HG02973 (cell line): ENCODE results near the gene PGAP6.
"Not testable (repeated sequence)": the region's sequence is repeated elsewhere in the genome, so short reads cannot be mapped to it uniquely, and the experiment has no call there.

Source experiments
- ATAC-seq: cut with Tn5 transposase; IDR thresholded peaks from one replicate; pipeline ENCODE4 v1.9.1; 2021; ENCODE audit warnings: moderate library complexity; ENCODE audit not compliant: unreplicated experiment

Gene PGAP6, protein sequence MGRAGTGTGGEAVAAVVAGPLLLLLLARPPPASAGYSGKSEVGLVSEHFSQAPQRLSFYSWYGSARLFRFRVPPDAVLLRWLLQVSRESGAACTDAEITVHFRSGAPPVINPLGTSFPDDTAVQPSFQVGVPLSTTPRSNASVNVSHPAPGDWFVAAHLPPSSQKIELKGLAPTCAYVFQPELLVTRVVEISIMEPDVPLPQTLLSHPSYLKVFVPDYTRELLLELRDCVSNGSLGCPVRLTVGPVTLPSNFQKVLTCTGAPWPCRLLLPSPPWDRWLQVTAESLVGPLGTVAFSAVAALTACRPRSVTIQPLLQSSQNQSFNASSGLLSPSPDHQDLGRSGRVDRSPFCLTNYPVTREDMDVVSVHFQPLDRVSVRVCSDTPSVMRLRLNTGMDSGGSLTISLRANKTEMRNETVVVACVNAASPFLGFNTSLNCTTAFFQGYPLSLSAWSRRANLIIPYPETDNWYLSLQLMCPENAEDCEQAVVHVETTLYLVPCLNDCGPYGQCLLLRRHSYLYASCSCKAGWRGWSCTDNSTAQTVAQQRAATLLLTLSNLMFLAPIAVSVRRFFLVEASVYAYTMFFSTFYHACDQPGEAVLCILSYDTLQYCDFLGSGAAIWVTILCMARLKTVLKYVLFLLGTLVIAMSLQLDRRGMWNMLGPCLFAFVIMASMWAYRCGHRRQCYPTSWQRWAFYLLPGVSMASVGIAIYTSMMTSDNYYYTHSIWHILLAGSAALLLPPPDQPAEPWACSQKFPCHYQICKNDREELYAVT

DNA sequence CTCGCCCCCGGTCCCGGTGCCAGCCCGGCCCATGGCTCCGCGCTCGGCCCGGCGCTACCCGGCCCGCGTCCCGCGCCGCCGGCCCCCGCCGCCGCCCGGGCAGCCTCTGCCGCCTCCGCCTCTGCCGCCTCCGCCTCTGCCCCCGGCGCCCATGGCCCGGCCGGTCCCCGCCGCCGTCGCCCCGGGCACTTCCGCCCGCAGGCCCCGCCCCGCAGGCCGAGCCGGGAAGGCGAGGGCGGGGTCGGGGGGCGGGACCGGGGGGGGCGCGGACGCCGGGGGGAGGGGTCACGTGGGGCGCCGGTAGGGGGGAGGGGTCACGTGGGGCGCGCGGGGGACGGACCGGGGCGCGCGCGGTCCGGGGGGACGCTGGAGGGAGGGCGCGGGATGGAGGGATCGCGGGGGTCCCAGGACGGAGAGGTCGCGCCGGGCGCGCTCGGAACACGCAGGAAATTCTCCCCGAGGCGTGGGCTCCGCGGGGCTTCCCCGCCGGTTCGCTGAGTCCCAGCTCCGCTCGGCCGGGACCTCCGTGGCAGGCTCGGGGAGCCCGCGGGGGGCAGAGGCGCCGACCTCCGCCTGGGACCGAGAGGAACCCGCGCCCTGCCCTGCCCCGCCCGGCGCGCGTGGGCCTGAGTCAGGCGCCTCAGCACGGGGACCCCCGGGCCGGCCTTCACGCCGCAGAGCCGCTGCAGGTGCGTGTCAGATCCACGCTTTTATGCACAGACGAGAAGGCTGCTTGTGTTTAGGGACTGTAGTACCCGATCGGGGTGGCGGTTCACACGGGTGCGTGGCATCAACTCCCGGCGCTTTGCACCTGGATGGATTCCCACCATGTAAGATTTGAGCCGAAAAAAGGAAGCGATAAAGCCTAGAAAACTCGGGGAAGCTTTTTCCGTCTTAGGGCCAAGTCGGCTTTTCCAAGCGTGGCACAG, at the start of gene PGAP6:
Gene PGAP6, minus strand, starts transcription at position 190 of the 929 bp plus-strand sequence. Its CDS starts 157 bp downstream, at position 33.
- ATAC-seq = no peak

DNA sequence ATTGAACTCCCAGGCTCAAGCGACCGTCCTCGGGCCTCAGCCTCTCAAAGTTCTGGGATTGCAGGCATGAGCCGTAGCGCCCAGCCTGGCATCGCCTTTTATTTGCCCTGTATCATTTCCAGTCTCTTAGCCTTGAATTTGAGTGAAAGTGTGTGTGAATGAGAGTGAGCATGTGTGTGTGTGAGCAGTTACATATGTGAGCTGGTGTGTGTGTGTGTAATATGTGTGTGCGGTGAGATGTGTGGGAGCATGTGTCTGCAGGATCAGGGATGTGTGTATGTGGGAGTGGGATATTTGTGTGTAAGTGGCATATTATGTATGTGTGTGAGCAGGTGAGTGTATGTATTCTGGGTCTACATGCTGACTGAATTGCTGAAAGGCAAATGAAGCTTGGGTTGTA, 49.1 kb upstream of the PGAP6 start:
- ATAC-seq = no peak

DNA sequence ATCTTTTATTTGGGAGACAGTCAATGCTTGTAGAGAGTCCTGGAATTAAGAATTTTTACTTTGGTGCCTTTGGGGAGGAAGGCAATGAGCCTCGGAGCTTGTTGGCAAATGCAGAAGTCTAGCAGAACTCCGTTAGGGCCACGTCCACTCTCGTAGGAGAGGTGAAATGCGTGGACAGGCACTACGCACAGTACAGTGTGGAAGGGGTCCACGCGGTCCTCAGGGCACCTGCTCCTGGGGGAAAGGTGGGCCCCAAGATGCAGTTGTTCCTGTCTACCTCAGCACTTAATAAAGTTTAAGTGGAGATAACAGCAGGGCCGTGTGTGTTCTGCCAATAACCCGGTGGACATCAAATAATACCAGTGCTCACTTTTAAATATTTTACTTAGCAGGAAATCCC, 45.5 kb upstream of the PGAP6 start:
- ATAC-seq = no peak

DNA sequence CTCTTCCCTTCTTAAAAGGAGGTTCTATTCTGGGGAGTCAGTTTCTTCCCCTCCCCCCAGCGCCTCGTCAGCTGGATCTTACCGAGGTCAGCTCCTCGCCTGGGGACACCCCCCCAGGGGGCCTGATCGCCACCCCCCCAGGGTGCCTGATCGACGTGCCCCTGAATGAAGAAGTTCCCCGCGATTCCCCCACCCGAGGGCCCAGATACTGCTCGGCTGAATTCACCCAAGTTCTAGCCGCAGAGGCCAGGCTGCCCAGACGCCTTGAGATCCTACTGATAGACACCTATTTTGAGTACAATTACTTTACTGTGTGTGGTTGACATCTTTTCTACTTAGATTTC, 45.1 kb upstream of the PGAP6 start:
- no peak for ATAC-seq

DNA sequence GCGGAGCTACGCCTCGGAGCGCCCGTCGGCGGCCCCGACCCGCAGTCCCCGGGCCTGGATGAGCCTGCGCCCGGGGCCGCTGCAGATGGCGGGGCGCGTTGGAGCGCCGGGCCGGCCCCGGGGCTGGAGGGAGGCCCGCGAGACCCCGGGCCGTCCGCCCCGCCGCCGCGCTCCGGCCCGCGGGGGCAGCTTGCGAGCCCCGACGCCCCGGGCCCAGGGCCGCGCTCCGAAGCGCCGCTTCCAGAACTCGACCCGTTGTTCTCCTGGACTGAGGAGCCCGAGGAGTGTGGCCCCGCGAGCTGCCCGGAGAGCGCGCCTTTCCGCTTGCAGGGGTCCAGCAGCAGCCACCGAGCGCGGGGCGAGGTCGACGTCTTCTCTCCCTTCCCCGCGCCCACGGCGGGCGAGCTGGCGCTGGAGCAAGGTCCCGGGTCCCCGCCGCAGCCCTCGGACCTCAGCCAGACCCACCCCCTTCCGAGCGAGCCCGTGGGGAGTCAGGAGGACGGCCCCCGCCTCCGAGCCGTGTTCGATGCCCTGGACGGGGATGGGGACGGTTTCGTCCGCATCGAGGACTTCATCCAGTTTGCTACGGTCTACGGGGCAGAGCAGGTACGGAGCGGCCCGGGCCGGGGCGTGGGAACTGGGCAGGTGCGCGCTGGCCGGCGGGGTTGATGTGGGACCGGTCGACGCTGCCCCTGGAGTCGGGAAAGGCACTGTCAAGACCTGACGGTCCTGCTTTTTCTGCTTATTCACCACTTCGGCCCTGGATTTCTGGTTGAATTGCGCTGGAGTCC, 44.5 kb upstream of the PGAP6 start:
- ATAC-seq = no peak

DNA sequence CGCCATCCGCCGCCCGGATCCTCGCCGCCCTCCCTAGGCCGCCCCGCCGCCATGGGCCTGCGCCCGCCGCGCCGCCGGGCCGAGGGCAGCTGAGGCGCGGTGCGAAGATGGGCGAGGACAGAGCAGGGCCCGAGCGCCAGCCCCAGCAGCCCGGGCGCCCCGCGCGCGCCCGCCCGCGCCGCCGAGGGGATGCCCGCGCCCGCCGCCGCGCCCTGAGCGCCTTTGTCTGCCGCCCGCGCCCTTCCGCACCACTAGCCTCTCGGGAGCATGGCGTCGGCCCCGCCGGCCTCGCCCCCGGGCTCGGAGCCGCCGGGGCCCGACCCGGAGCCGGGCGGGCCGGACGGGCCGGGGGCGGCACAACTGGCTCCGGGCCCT, 43.9 kb upstream of the PGAP6 start:
- ATAC-seq = peak; percentile 33

DNA sequence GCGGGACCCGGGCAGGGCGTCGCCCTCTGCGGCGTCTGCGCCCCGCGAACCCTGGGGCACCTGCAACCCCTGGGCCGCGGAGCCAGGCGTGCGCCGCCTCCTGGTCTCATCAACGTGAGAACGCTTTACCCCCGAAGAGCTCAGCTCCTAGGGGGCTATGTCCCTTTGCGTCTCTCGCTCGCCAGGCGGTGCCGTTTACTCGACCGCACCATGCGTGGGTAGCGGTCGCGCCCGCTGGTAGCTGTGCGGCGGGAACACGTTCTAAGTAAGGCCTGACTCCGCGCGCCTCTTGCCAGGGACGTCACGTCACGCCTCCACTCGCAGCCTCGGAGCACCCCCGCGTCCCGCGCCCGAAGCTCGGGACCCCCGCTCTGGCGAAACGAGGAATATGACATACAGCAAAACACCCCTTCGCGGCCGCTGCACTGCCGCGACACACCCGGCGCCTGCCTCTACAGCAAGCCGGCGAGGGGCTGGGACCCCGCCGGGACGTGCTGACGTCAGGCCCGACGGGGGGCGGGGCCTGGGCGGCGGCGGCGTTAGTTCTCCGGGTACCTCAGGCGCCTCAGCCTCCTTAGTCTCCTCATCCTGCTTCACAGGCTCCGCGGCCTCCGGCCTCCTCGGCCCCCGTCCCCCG, 43.4 kb upstream of the PGAP6 start, which contains the start of gene RAB11FIP3:
Gene RAB11FIP3, plus strand, starts transcription at position 568 of the 637 bp plus-strand sequence. CDS start 358 bp downstream, outside the sequence.
- ATAC-seq = peak; percentile 81

DNA sequence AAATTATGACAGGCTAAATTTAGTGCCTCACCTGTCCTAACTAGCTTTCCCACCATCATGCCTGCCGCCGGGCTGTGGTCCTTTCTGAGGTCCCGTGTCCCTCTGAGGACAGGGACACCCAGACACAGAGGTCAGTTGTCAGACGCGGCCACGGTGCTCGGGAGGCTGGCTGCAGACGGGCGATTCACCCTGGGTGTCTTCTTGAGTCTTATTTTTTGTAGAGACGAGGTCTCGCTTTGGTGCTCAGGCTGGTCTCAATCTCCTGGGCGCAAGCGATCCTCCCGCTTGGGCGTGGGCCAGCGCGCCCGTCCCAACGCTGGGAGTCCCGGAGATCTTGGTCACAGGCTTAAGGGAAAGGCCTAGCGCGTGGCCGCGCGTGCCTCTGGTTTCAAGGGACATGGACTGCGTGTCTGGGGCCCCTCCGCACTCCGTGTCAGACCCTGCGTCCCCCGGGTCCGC, 42.9 kb upstream of the PGAP6 start:
- no peak for ATAC-seq

DNA sequence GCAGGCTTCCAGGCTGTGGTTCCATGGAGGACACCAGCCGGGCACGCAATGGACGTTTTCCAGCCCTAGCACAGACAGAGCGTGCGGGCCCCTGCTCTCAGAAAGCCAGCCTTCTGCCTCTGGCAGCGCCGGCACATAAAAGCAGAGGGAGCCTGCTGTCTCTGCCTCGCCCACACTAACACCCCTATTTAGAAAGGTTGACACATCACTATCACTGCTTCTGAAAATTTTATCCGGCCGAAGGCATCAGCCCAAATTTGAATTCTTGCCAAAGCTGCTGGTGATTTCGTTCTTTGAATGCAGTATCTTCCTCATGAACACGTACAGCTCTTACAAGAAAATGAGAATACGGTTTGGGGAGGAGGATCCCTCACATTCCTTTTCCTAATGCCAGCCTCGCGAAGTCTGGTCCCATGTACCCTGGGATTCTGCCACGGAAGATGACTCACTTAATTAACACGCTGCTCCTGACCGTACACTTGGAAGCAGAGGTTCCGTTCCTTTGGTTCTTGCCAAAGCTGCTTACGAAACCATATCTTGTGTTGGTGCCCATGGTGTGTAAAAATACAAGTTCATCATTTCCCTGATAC, 42.4 kb upstream of the PGAP6 start:
- ATAC-seq = no peak

DNA sequence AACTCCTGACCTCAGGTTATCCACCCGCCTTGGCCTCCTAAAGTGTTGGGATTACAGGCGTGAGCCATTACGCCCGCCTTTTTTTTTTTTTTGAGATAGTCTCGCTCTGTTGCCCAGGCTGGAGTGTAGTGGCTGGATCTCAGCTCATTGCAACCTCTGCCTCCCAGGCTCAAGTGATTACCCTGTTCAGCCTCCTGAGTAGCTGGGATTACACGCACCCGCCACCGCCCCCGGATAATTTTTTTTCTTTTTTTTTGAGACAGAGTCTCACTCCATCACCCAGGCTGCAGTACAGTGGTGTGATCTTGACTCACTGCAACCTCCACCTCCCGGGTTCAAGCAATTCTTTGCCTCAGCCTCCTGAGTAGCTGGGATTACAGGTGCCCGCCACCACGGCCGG, 40.4 kb upstream of the PGAP6 start:
- not testable (repeated sequence) for ATAC-seq

DNA sequence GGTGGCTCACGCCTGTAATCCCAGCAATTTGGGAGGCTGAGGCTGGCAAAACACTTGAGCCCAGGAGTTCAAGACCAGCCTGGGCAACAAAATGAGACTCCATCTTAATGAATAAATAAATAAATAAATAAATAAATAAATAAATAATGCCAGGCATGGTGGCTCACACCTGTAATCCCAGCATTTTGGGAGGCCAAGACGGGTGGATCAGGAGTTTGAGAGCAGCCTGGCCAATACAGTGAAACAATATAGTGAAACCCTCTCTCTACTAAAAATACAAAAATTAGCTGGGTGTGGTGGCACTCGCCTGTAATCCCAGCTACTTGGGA, 33.4 kb upstream of the PGAP6 start:
- not testable (repeated sequence) for ATAC-seq

DNA sequence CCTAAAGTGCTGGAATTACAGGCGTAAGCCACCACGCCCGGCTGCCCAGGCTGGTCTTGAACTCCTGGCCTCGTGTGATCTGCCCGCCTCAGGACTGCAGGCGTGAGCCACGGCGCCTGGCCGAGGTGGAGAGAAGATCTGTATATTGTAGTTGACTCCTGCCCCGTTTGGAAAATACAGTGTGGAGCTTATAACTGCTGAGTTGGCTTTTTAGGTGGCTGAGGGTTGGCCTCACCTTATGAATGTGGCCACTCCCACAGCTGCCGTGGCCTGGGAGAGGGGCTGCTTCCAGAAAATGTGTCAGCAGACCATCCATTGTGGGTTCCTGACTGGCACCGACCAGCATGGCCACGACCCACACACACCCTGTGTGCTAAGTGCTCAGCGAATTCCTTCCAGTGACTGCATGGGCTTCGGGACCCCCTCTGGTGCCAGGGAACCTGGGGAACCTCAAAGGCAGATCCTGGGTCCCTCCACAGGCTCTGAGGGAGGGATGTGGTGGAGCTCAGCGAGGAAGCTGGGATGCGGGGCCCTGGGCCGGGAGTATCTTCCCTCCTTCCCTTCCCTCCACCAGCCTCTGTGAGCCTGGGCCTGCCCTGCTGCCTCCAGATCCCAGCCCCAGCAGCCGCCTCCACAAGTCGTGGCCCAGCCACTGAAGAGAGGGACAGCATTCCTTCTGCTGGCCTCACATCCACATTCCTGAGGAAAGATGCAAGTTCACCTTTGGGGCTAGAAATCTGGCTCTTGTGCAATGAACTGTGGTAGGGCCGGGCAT, 32.8 kb upstream of the PGAP6 start:
- ATAC-seq = no peak

DNA sequence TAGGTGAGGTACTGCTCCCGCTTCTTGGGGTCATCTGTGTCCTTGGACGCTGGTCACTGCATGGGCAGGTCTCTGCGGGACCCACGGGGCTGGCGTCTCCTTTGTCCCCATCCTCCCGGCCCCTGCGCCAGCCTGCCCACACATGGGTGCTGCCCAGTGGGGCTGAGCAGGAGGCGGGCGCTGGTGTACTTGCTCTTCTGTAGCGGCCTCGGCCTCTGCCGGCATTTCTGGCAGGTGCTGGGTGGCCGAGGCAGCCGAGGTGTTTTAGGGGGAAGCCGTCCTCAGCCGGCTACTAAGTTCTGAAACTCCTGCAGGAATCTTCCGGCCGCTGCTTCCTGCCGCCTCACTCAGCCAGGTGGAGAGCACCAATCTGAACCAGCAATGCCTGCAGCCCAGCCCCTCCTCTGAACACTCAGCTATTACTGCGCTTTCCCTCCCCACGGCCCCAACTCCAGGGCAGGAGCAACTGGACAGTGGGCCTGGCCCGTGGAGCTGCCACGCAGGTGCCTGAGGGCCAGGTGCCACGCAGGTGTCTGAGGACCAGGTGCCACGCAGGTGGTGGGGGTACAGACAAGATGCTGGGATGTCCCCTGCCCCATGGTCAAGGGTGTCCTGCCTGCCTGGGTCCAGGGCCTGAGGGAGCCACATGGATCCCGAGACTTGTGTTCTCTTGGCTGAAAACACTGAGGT, 29.9 kb upstream of the PGAP6 start:
- no peak for ATAC-seq

DNA sequence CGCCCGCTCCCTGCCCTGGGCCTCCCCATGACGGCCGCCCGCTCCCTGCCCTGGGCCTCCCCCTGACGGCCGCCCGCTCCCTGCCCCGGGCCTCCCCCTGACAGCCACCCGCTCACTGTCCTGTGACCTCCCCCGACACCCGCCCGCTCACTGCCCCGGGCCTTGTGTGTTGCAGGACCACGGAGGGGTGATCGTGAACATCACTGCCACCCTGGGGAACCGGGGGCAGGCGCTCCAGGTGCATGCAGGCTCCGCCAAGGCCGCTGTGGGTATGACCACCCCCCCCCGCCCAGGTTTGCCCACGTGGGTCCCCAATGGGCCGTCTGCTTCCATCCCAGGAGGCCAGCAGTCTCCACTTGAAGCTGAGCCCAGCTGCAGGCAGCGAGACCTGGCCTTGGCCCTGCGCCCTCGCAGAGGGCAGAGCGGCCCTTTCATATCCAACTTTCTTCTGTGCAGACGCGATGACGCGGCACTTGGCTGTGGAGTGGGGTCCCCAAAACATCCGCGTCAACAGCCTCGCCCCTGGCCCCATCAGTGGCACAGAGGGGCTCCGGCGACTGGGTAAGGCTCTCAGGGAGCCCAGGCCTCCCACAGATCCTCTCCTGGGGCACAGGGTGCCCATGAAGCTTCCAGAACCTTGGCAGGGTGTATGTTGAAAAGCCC, 28.9 kb upstream of the PGAP6 start:
- ATAC-seq = no peak

DNA sequence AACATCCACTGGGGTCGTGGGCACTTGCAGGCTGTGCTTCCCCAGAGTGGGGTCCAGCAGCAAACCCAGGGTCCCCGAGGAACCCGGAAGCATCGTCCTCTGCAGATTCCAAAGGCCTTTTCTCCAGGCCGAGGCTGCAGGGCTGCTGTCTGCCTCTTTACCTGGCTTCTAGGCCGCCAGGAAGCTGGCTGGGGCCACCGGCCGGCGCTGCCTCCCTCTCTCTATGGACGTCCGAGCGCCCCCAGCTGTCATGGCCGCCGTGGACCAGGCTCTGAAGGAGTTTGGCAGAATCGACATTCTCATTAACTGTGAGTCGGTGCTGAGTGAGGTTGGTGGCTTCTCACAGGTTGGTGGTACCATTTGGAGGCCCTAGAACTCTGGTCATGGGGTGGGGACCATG, 25.5 kb upstream of the PGAP6 start:
- no peak for ATAC-seq

DNA sequence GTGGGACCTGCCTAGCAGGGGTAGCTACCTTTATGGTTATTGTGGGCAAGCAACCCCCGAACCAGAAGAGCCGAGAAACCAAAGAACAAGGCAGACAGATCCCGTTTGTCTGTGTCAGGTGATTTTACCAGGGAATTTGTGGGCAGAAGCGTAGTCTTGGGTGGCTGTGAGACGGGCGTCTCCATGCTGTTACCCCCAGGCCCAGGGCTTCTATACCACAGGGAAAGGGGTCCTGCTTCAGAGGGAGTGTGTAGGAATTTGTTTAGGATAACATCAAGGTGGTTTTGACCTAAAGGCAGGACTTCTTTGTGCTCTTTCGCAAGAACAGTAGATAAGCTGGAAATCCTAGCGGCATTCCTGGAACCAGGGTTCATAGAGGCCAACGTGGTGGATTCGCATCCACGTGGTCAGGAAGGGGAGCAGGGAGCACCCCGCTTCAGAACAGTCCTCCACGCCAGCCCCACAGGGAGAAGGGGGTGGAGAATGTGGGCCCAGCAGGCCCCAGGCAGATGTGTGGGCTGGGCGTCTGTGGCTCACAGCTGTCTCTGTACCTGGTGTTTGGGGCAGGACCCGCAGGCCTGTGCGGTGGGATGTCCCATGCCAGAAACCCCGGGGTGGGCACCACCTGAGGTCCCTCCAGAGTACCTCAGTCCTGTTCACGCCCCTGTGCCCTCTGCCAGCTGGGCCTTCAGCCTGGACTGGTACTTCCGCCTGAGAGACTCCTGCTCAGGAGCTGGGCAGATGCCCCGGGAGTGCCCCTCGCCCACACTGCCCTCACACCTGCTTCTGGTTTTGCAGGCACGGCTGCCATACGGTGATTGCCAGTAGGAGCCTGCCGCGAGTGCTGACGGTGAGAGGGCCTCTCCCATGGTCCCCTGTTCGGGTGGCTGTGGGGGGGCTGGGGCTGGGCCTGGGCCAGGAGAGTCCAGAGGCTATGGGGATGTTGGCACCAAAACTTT, 24.0 kb upstream of the PGAP6 start:
- ATAC-seq = no peak
